T-helper 1 cell treated with Interleukin-12 subunit alpha and Interleukin-12 subunit beta and Interleukin-4 antibody, amounts not matched to agents 30 ng/mL and 1 ng/mL, for 36 hours (primary cell): ENCODE measurements around the gene CIPC. TPM values are rescaled to one million over a fixed set of nuclear protein-coding genes. Genes with fewer than 3 reads are reported as not detected.

Experiments used
- intact Hi-C: fragments of 100-400 bp; cut with micrococcal nuclease; formaldehyde crosslinking; loops from one replicate; pipeline ENCODE4 v1.15.1; 2024
- total RNA-seq: library from RNA; stranded (reverse); gene quantifications from 2 replicates; pipeline ENCODE4 v1.2.3, GENCODE V29; 2022

The CIPC gene
- total RNA-seq, 1 donor from 2014 or later: 11.9 TPM

DNA sequence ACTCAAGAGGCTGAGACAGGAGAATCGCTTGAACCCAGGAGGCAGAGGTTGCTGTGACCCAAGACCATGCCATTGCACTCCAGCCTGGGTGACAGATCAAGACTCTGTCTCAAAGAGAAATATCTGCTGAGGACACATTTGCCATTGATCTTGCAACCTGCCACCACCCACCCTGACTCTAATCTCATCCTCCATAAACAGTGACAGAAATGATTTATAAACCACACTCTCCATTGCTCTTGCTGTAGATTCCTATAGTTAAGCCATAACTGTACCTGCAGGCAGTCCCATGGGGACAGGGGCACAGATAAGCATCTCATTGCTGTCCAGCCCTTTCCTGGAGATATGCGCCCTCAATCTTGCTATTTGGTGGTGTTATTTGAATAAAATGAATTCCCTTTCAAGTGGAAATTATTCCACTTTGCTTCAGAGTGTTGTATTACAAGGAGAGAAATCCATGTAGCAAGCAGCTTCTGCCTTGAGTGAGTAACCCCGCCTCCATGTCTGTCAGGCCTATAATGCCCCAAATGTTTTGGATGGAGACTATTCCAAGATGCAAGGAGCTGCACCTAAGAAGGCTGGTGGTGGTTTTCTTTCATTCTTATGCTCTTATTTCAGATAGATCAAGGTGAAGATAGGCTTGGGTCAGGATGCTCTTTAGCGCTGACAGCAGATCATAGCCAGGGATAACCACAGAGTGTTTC is 46.5 kb downstream of the CIPC start:
- intact Hi-C loops: no loop called here

DNA sequence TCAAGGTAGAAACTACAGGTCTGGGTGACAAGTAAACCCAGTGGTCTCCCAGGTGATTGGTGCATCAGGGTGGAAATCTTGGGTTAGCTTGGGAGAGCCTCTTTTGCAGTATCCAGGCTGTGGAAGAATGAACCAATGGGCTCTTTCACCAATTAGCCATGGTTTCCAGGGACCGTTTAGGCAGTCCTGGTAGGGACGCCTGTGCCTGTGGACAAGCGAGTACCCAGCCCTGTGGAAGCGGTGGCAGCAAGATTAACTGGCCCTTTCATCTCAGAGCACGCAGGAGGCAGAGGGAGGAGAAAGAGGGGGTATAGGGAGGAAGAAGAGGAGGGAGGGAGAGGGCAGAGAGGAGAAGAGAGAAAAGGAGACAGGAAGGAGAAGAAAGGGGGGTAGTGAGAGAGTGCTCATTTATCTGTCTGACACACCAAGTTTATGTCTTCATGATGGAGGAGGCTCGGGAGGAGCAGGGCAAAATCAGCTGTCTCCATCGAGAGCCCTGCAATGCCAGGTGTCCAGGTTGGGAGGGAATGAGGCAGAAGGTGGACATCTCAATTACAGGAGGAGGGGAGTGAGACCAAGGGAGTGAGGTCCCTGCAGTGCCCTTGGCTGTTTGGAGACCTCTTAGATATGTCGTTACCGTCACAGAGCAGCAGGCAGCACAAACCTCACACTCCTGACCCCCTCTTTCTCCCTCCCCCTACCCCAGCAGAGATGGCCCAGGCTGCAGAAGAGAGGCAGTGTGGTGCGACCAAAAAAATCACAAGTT is 48.1 kb downstream of the CIPC start:
- intact Hi-C loops: no loop called here

- intact Hi-C loops: no loop called here
Observed at GRCh38 chr14:77148510-77149231, 50.6 kb downstream of the CIPC start.

DNA sequence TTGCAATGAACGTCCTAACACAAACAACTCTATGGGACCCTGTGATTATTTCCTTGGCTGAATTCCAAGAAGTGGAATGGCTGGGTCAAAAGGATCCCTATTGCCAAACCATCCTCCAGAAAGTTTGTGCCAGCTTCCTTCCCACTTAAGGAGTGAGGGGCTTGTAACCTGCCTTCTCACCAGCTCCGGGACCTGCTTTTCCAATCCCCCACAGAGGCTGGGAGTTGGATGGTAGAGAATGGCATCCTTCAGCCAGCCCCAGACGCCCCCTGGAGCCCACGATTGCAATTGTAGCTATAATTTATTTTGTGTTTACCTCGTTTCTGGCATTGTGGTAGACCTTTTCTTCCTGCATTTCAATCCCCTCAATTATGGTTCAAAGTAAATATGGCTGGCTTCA is 53.2 kb downstream of the CIPC start:
- intact Hi-C loops: no loop called here

DNA sequence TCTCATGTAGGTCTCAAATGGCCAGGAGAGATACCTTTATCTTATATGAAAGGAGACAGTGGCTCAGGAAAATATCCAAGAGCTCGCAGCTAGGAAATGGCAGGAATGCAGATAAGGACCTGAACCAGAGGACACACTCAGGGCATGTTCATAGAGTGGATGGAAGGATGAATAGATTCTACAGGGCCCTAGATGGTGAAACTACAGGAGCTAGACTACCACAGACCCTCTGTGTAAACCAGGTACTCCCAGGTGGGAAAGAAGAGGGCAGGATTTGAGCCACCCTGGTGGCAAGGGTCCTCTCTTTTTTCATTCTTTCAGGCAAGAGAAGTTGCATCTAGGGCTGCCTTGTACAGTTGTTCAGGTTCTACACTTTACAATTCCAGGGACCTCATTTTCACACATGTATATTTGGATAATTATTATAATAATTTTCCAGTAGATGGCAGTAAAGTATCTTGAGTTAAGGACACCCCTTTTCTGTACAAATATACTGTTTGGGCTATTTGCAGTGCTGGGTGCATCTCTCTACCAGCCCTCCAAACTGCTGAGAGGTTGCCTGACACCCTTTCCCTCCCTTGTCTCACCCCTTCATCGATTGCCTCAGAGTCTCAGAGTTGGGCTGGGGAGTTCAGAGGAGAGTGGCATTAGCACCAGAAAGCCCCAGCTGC is 54.0 kb downstream of the CIPC start:
- intact Hi-C loops: loop anchor here (1.0 to 2.0 kb wide), 3 partner anchors 164 to 1447 kb away; no protein-coding TSS in a partner anchor

- intact Hi-C loops: loop anchor here (2.0 kb wide), 1 partner anchor 1445 kb away; no protein-coding TSS in a partner anchor
Observed at GRCh38 chr14:77153802-77154201, 55.7 kb downstream of the CIPC start.

GRCh38 chr14:77154421-77154820 is 56.4 kb downstream of the CIPC start:
- intact Hi-C loops: no loop called here

DNA sequence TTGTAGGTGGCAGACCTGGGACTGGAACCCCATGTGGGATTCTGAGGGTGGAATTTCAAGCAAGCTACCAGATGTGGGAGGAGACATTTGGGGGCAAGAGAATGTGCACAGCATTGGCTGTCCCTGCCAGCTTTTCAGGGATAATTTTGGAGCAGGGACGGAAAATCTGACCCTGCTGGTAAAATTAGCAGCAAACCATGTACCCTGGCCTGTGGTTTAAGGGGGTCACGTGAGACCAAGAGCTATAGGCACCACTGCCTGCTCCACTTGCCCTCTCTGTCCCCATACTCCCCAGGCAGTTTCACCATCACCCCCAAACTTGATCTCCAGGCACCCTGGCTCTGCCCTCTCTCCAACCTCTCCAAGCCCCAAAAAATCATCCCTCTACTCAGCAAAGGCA is 57.0 kb downstream of the CIPC start:
- intact Hi-C loops: no loop called here

DNA sequence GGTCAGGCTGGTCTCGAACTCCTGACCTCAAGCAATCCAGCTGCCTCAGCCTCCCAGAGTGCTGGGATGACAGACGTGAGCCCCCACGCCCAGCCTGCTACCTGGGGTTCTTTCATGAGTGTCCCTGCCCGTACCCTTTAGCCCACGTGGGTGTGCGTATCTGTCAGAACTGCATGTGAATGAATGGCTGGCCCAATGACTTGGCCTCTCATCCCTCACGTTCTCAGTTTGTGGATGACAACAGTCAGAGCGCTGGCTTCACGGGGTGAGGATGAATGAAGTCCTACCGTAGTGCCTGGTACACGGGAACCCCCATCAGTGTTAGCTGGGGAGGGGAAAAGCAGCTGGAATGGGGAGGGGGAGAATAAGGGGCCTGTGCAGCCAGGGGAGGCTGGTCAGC is 59.7 kb downstream of the CIPC start:
- intact Hi-C loops: no loop called here

DNA sequence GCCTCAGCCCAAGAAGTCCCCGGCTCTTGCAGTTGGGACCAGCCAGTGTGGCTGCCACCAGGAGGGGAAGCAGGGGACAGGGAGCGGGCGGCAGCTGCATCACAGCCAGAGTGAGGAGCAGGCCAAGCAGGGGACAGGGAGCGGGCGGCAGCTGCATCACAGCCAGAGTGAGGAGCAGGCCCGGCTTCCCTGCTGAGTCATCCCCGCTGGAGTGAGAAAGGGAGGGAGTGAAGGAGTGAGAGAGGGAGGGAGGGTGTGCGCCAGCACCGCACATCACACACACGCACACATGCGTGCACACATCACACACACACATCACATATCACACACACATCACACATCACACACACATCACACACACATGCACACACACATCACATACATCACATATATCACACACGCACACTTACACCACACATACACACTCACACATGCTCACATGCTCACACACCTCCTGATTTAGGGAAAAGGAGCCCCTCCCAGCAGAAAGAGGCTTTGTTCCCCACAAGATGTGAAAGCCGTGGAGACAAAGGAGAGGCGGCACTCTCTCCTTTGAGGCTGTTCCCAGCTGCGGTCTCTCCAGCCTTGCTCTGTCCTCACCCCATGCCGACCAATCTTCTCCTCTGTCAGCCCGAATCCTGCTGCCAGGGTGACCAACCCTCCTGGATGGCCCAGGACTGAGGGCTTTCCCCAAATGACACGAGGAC is 60.3 kb downstream of the CIPC start:
- intact Hi-C loops: no loop called here

DNA sequence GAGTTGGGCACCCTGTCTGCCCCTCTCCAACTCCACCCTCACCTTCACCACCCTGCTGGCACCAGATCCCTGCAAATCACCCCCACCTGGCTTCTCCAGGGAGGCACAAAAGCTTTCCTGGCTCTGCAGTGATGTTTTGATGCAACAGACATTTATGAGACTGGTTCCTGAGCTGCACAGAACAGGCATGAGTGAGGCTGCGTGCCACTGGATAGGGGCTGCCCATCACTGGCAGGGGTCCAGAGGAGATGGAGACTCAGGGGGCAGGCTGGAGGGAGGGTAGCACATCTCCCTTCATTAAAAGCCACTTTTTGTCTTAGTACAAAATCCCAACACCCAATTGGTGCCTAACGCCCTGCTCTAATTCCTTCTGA is 60.8 kb downstream of the CIPC start:
- intact Hi-C loops: no loop called here

GRCh38 chr14:77161011-77161410 is 63.0 kb downstream of the CIPC start:
- intact Hi-C loops: no loop called here

Other genes starting within 250 kb of the CIPC start
- gene IRF2BPL, start 69.5 kb upstream of the CIPC start, total RNA-seq: 22.3 and 23.3 TPM in 2 replicates
- not detected in 2 replicates for gene ZDHHC22, start 43.5 kb downstream of the CIPC start, total RNA-seq
- 0.27 and 0.80 TPM in 2 replicates for gene TMEM63C, start 83.5 kb downstream of the CIPC start, total RNA-seq
- not detected in 2 replicates for gene NGB, start 172.9 kb downstream of the CIPC start, total RNA-seq
- 11.4 and 14.1 TPM in 2 replicates for gene POMT2, start 222.6 kb downstream of the CIPC start, total RNA-seq
- gene GSTZ1, start 222.8 kb downstream of the CIPC start, total RNA-seq: 7.4 and 8.0 TPM in 2 replicates